HepG2 (cell line): ENCODE measurements around the gene SH3D21. TPM values are rescaled to one million over a fixed set of nuclear protein-coding genes. Genes with fewer than 3 reads are reported as not detected.

ENCODE experiments used
- ERF ChIP-seq: IDR thresholded peaks from 2 replicates; pipeline ENCODE4 v1.6.1; 2018; ENCODE audit warnings: missing biosample characterization, missing genetic modification reagents
- JDP2 ChIP-seq: sonication (generic); formaldehyde crosslinking; IDR thresholded peaks from 2 replicates; pipeline ENCODE4 v1.8.1; 2022; ENCODE audit warnings: missing genetic modification reagents, borderline replicate concordance
- JUND ChIP-seq: sonication (generic); formaldehyde crosslinking; IDR thresholded peaks from 2 replicates; pipeline ENCODE4 v1.8.0; 2022; ENCODE audit warnings: mild to moderate bottlenecking, missing genetic modification reagents
- KDM3A ChIP-seq: IDR thresholded peaks from 2 replicates; pipeline ENCODE4 v1.6.1; 2018; ENCODE audit warnings: low read depth, missing compliant biosample characterization
- KLF12 ChIP-seq: sonication (generic); formaldehyde crosslinking; IDR thresholded peaks from 2 replicates; pipeline ENCODE4 v1.4.0; 2020; ENCODE audit warnings: missing genetic modification reagents, borderline replicate concordance
- RAD21 ChIP-seq: fragments of 450-650 bp; formaldehyde crosslinking; IDR thresholded peaks from 2 replicates; pipeline ENCODE4 v1.5.0; 2020; ENCODE audit warnings: mild to moderate bottlenecking
- SOX5 ChIP-seq: IDR thresholded peaks from 2 replicates; pipeline ENCODE4 v1.6.1; 2016; ENCODE audit warnings: borderline replicate concordance
- STAT5B ChIP-seq: sonication (generic); formaldehyde crosslinking; IDR thresholded peaks from 2 replicates; pipeline ENCODE4 v1.4.0; 2020; ENCODE audit warnings: missing genetic modification reagents
- ZNF180 ChIP-seq: sonication (generic); formaldehyde crosslinking; IDR thresholded peaks from 2 replicates; pipeline ENCODE4 v1.4.0; 2020; ENCODE audit warnings: low read depth, missing genetic modification reagents, borderline replicate concordance
- ZNF234 ChIP-seq: sonication (generic); formaldehyde crosslinking; conservative IDR thresholded peaks from 2 replicates; pipeline ENCODE4 v1.5.1; 2020; ENCODE audit warnings: mild to moderate bottlenecking, missing genetic modification reagents
- ZNF296 ChIP-seq: sonication (generic); formaldehyde crosslinking; conservative IDR thresholded peaks from 2 replicates; pipeline ENCODE4 v1.5.0; 2020; ENCODE audit warnings: mild to moderate bottlenecking, missing genetic modification reagents
- ZNF337 ChIP-seq: sonication (generic); formaldehyde crosslinking; IDR thresholded peaks from 2 replicates; pipeline ENCODE4 v1.5.1; 2020; ENCODE audit warnings: missing genetic modification reagents, low read depth, mild to moderate bottlenecking, borderline replicate concordance
- ZNF674 ChIP-seq: sonication (generic); formaldehyde crosslinking; IDR thresholded peaks from 2 replicates; pipeline ENCODE4 v1.5.0; 2020; ENCODE audit warnings: low read depth, mild to moderate bottlenecking, missing genetic modification reagents
- ZNF776 ChIP-seq: sonication (generic); formaldehyde crosslinking; IDR thresholded peaks from 2 replicates; pipeline ENCODE4 v1.4.0; 2020; ENCODE audit warnings: mild to moderate bottlenecking, missing genetic modification reagents
- polyA plus RNA-seq, 8 experiments: library from polyadenylated mRNA; depleted of rRNA in 3 of 8; stranded (reverse) in 7 of 8; unstranded in 1 of 8; fragments of >200 nt; fragmentation: Illumina TruSeq in 4 of 8; extraction: Trizol in 4 of 8; gene quantifications; 2 replicates each; pipeline versions ENCODE4 v1.2.1 to v1.2.3, GENCODE V29; 2011 to 2016; ENCODE audit warnings: low read depth in 4 of 8, missing spikeins in 1 of 8, mixed read lengths in 1 of 8; ENCODE audit not compliant: insufficient read depth in 1 of 8
- total RNA-seq, 5 experiments: library from RNA; depleted of rRNA; stranded (reverse); fragments of >200 nt; fragmentation: Illumina TruSeq; extraction: Trizol; gene quantifications; 2 replicates each; pipeline ENCODE4 v1.2.3, GENCODE V29; 2016; ENCODE audit warnings: low read depth in 1 of 5
- TF ChIP-seq, protein P1 (sequence below): sonication (generic); formaldehyde crosslinking; IDR thresholded peaks from 2 replicates; pipeline ENCODE4 v1.4.0; 2020; ENCODE audit warnings: mild to moderate bottlenecking, missing genetic modification reagents
- TF ChIP-seq, protein P2 (sequence below): IDR thresholded peaks from 2 replicates; pipeline ENCODE4 v1.6.1; 2016; ENCODE audit warnings: control low read depth
- TF ChIP-seq, protein P3 (sequence below): sonication (generic); formaldehyde crosslinking; IDR thresholded peaks from 2 replicates; pipeline ENCODE4 v1.5.1; 2020; ENCODE audit warnings: missing genetic modification reagents, mild to moderate bottlenecking, borderline replicate concordance
- TF ChIP-seq, protein P4 (sequence below): sonication (generic); formaldehyde crosslinking; IDR thresholded peaks from 2 replicates; pipeline ENCODE4 v1.4.0; 2020; ENCODE audit warnings: mild to moderate bottlenecking, missing genetic modification reagents, borderline replicate concordance

SH3D21 gene
- total and polyA plus RNA-seq, 2 of the 13 experiments (the other 11 are each of a cell fraction or from before 2014, with no cell fraction given), result 5.1 to 8.6 TPM

DNA sequence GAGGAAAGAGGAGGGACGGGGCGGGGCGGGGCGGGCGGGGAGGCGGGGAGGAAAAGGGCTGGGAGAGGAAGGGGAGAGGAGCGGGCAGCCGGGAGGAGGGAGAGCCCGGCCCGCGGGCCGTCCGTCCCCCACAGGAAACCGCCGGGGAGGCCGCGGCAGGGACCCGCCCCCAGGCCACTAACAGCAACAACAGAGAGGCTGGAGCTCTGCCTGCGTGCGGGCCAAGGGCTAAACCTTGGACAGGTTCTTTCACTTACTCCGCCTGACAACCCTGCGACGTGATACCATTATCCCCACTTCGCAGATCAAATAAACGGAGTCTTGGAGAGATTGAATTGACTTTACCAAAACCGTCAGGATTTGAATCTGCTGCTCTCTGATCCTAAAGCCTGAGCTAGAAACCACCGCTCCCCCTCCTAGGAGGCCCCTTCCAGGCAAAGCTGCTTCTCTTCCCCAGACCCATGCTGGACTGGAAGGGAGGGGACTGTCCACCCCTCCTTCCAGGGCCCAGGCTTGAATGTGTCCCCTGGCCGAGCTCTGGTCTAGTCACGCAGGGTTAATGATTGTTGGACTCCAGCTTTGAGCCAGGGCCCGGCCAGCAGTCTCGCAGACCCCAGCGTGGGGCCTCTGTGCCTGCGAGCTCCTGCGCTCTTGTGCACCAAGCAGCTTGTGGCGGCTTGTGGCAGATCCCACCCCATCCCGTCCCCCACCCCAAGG, 17.6 kb downstream of the SH3D21 start, which contains the start of gene EVA1B (continued):
- TF ChIP-seq, protein P1, sequence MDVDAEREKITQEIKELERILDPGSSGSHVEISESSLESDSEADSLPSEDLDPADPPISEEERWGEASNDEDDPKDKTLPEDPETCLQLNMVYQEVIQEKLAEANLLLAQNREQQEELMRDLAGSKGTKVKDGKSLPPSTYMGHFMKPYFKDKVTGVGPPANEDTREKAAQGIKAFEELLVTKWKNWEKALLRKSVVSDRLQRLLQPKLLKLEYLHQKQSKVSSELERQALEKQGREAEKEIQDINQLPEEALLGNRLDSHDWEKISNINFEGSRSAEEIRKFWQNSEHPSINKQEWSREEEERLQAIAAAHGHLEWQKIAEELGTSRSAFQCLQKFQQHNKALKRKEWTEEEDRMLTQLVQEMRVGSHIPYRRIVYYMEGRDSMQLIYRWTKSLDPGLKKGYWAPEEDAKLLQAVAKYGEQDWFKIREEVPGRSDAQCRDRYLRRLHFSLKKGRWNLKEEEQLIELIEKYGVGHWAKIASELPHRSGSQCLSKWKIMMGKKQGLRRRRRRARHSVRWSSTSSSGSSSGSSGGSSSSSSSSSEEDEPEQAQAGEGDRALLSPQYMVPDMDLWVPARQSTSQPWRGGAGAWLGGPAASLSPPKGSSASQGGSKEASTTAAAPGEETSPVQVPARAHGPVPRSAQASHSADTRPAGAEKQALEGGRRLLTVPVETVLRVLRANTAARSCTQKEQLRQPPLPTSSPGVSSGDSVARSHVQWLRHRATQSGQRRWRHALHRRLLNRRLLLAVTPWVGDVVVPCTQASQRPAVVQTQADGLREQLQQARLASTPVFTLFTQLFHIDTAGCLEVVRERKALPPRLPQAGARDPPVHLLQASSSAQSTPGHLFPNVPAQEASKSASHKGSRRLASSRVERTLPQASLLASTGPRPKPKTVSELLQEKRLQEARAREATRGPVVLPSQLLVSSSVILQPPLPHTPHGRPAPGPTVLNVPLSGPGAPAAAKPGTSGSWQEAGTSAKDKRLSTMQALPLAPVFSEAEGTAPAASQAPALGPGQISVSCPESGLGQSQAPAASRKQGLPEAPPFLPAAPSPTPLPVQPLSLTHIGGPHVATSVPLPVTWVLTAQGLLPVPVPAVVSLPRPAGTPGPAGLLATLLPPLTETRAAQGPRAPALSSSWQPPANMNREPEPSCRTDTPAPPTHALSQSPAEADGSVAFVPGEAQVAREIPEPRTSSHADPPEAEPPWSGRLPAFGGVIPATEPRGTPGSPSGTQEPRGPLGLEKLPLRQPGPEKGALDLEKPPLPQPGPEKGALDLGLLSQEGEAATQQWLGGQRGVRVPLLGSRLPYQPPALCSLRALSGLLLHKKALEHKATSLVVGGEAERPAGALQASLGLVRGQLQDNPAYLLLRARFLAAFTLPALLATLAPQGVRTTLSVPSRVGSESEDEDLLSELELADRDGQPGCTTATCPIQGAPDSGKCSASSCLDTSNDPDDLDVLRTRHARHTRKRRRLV (CRISPR knock-in tag), result 0 out of 2 replicates have a peak, but pooled peaks have one; percentile 34
- TF ChIP-seq ERF (CRISPR knock-in tag), result peak; percentile 93
- peak; percentile 66; the same call in 1 of the 2 replicates for TF ChIP-seq ZNF296 (CRISPR knock-in tag)
- TF ChIP-seq ZNF674, result no peak
- no peak for TF ChIP-seq STAT5B (CRISPR knock-in tag)
- no peak for TF ChIP-seq ZNF776 (CRISPR knock-in tag)
- TF ChIP-seq, protein P2, sequence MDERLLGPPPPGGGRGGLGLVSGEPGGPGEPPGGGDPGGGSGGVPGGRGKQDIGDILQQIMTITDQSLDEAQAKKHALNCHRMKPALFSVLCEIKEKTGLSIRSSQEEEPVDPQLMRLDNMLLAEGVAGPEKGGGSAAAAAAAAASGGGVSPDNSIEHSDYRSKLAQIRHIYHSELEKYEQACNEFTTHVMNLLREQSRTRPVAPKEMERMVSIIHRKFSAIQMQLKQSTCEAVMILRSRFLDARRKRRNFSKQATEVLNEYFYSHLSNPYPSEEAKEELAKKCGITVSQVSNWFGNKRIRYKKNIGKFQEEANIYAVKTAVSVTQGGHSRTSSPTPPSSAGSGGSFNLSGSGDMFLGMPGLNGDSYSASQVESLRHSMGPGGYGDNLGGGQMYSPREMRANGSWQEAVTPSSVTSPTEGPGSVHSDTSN (CRISPR knock-in tag), result no peak
- no peak for TF ChIP-seq KLF12 (CRISPR knock-in tag)
- TF ChIP-seq SOX5 (CRISPR knock-in tag), result no peak; the same call in 1 of the 2 replicates
- no peak for TF ChIP-seq JUND
- no peak for TF ChIP-seq ZNF337 (CRISPR knock-in tag)
- no peak for TF ChIP-seq KDM3A (CRISPR knock-in tag)
- TF ChIP-seq ZNF180, result no peak
- TF ChIP-seq, protein P3, sequence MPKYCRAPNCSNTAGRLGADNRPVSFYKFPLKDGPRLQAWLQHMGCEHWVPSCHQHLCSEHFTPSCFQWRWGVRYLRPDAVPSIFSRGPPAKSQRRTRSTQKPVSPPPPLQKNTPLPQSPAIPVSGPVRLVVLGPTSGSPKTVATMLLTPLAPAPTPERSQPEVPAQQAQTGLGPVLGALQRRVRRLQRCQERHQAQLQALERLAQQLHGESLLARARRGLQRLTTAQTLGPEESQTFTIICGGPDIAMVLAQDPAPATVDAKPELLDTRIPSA (CRISPR knock-in tag), result no peak
- peak; percentile 22; the same call in 1 of the 2 replicates for TF ChIP-seq RAD21 (CRISPR knock-in tag)
- TF ChIP-seq JDP2 (CRISPR knock-in tag), result no peak
- no peak for TF ChIP-seq ZNF234 (CRISPR knock-in tag)
- TF ChIP-seq, protein P4, sequence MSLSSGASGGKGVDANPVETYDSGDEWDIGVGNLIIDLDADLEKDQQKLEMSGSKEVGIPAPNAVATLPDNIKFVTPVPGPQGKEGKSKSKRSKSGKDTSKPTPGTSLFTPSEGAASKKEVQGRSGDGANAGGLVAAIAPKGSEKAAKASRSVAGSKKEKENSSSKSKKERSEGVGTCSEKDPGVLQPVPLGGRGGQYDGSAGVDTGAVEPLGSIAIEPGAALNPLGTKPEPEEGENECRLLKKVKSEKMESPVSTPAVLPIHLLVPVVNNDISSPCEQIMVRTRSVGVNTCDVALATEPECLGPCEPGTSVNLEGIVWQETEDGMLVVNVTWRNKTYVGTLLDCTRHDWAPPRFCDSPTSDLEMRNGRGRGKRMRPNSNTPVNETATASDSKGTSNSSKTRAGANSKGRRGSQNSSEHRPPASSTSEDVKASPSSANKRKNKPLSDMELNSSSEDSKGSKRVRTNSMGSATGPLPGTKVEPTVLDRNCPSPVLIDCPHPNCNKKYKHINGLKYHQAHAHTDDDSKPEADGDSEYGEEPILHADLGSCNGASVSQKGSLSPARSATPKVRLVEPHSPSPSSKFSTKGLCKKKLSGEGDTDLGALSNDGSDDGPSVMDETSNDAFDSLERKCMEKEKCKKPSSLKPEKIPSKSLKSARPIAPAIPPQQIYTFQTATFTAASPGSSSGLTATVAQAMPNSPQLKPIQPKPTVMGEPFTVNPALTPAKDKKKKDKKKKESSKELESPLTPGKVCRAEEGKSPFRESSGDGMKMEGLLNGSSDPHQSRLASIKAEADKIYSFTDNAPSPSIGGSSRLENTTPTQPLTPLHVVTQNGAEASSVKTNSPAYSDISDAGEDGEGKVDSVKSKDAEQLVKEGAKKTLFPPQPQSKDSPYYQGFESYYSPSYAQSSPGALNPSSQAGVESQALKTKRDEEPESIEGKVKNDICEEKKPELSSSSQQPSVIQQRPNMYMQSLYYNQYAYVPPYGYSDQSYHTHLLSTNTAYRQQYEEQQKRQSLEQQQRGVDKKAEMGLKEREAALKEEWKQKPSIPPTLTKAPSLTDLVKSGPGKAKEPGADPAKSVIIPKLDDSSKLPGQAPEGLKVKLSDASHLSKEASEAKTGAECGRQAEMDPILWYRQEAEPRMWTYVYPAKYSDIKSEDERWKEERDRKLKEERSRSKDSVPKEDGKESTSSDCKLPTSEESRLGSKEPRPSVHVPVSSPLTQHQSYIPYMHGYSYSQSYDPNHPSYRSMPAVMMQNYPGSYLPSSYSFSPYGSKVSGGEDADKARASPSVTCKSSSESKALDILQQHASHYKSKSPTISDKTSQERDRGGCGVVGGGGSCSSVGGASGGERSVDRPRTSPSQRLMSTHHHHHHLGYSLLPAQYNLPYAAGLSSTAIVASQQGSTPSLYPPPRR (CRISPR knock-in tag), result peak; percentile 33; the same call in 1 of the 2 replicates
